K562 (cell line): ENCODE measurements around the gene NUBP2. TPM values are rescaled to one million over a fixed set of nuclear protein-coding genes. Genes with fewer than 3 reads are reported as not detected.

Experiments used
- ATAC-seq: fragments of 200-7000 bp; cut with Tn5 transposase; 3 replicates; pipeline ENCODE4 v1.9.1; 2020; ENCODE audit warnings: moderate library complexity
- BruUV-seq: library from RNA; stranded (reverse); fragments of 400-500 nt; replicated peaks from 2 replicates; lab custom pipeline; 2021; lab: Mats Ljungman, UMichigan
- CTCF ChIA-PET: fragments of 300-600 bp; formaldehyde crosslinking; extraction: SDS; loops from one replicate; lab custom pipeline; 2021; ENCODE audit warnings: low intra/inter-chr PET ratio; lab: Yijun Ruan, JAX
- POLR2A ChIA-PET: fragments of 300-600, 350-650 bp; sonication (Branson Sonifier 250); formaldehyde crosslinking; extraction: SDS; loops from one replicate; lab custom pipeline; 2021; ENCODE audit warnings: antibody characterized with exemption, inconsistent platforms; lab: Yijun Ruan, JAX
- DNase-seq, 4 experiments: peaks; one replicate each; pipeline versions ENCODE4 v3.0.0 to v3.0.0-alpha.2; 2011 to 2018; ENCODE audit warnings: low spot score in 3 of 4, mixed read lengths in 3 of 4; ENCODE audit errors: extremely low read depth in 1 of 4
- FAIRE-seq: peaks from 2 replicates; lab custom pipeline; 2011; peaks lifted over from hg19 to GRCh38; lab: Jason Lieb, UNC
- H2AFZ ChIP-seq: 2 replicates; pipeline ENCODE4 v1.6.0; 2011; ENCODE audit warnings: low read depth, low read length, control low read depth, inconsistent platforms
- H3K27ac ChIP-seq: fragments of 200-600 bp; 3 replicates; pipeline ENCODE4 v1.8.0; 2011; ENCODE audit warnings: low read depth, mild to moderate bottlenecking, control low read depth, inconsistent platforms, low read length, moderate library complexity, mixed read lengths; ENCODE audit errors: extremely low read depth
- H3K27me3 ChIP-seq, 2 experiments: fragments of 300-600 bp in 1 of 2; 2 replicates in 1 of 2; 3 replicates in 1 of 2; pipeline versions ENCODE4 v1.6.0 to v1.8.0; 2011; ENCODE audit warnings: inconsistent platforms in 2 of 2, low read length in 2 of 2, mild to moderate bottlenecking in 1 of 2, mixed read lengths in 1 of 2, moderate library complexity in 1 of 2; ENCODE audit not compliant: control insufficient read depth in 2 of 2, insufficient read depth in 2 of 2
- H3K36me3 ChIP-seq: fragments of 300-600 bp; 3 replicates; pipeline ENCODE4 v1.8.0; 2011; ENCODE audit warnings: mild to moderate bottlenecking, low read length, inconsistent platforms; ENCODE audit not compliant: control insufficient read depth, insufficient read depth
- H3K4me1 ChIP-seq, 2 experiments: fragments of 200-600 bp in 1 of 2; replicated peaks in 1 of 2; 2 replicates in 1 of 2; 3 replicates in 1 of 2; pipeline versions ENCODE4 v1.5.1 to v1.8.0; 2011; ENCODE audit warnings: inconsistent platforms in 2 of 2, low read length in 2 of 2, mild to moderate bottlenecking in 1 of 2, mixed read lengths in 1 of 2, moderate library complexity in 1 of 2; ENCODE audit not compliant: control insufficient read depth in 2 of 2, insufficient read depth in 2 of 2
- H3K4me2 ChIP-seq: 2 replicates; pipeline ENCODE4 v1.6.1; 2011; ENCODE audit warnings: low read length, control low read depth, inconsistent platforms, mixed read lengths; ENCODE audit not compliant: insufficient read depth
- H3K4me3 ChIP-seq: fragments of 200-600 bp; sonication (generic), shearing (Covaris generic); 2 replicates; pipeline ENCODE4 v1.5.1; 2016; ENCODE audit warnings: control low read depth, inconsistent platforms
- H3K79me2 ChIP-seq: fragments of 200-600 bp; 3 replicates; pipeline ENCODE4 v1.8.0; 2011; ENCODE audit warnings: low read length, inconsistent platforms; ENCODE audit not compliant: control insufficient read depth, insufficient read depth
- H3K9ac ChIP-seq, 2 experiments: 2 replicates each; pipeline versions ENCODE4 v1.6.0 to v1.6.1; 2011; ENCODE audit warnings: low read depth in 2 of 2, low read length in 2 of 2, control low read depth in 1 of 2, inconsistent platforms in 1 of 2, mild to moderate bottlenecking in 1 of 2, mixed read lengths in 1 of 2; ENCODE audit not compliant: insufficient read depth in 1 of 2
- H3K9me1 ChIP-seq: one replicate; pipeline ENCODE4 v1.6.0; 2011; ENCODE audit warnings: inconsistent platforms, mild to moderate bottlenecking, low read length, moderate library complexity; ENCODE audit not compliant: control insufficient read depth, insufficient read depth
- H3K9me3 ChIP-seq: replicated peaks from 2 replicates; pipeline ENCODE4 v1.5.1; 2011; ENCODE audit warnings: low read depth, low read length, inconsistent platforms; ENCODE audit not compliant: control insufficient read depth, insufficient read depth
- H4K20me1 ChIP-seq: replicated peaks from 2 replicates; pipeline ENCODE4 v1.6.1; 2011; ENCODE audit warnings: low read length, inconsistent platforms, mixed read lengths; ENCODE audit not compliant: control insufficient read depth, insufficient read depth
- DEAF1 ChIP-seq: fragments of 450-650 bp; formaldehyde crosslinking; IDR thresholded peaks from 2 replicates; pipeline ENCODE4 v1.4.0; 2020; ENCODE audit warnings: mild to moderate bottlenecking, moderate library complexity
- DPF2 ChIP-seq: fragments of 450-650 bp; IDR thresholded peaks from 2 replicates; pipeline ENCODE4 v1.6.1; 2016
- KLF1 ChIP-seq: fragments of 450-650 bp; IDR thresholded peaks from 2 replicates; pipeline ENCODE4 v1.6.1; 2016; ENCODE audit warnings: missing genetic modification characterization, missing compliant biosample characterization
- POLR3A ChIP-seq: IDR thresholded peaks from 2 replicates; pipeline ENCODE4 v1.6.1; 2011; ENCODE audit warnings: borderline replicate concordance, mild to moderate bottlenecking, moderate library complexity; ENCODE audit not compliant: insufficient read length, insufficient read depth; ENCODE audit errors: extremely low read depth
- ZNF41 ChIP-seq: fragments of 250-450 bp; sonication (Bioruptor Pico); conservative IDR thresholded peaks from 2 replicates; pipeline ENCODE4 v1.4.0; 2020; ENCODE audit warnings: mild to moderate bottlenecking
- WGBS: fragments of 100-300 bp; shearing (Covaris generic); methylation state at CpG from one replicate; pipeline ENCODE4 v1.1.6; 2016; ENCODE audit warnings: low coverage, mixed read lengths; ENCODE audit not compliant: insufficient coverage; ENCODE audit errors: missing lambda C conversion rate; 5-methylcytosine and 5-hydroxymethylcytosine counted together
- in situ Hi-C: fragments of 300-500 bp; cut with MboI; formaldehyde crosslinking; loops from 4 replicates; pipeline ENCODE4 v1.15.0; 2018; ENCODE audit warnings: inconsistent platforms, mixed read lengths
- intact Hi-C: fragments of 100-400 bp; cut with micrococcal nuclease; formaldehyde crosslinking; loops from 2 replicates; pipeline ENCODE4 v1.14.2; 2022
- polyA plus RNA-seq, 8 experiments: library from polyadenylated mRNA; depleted of rRNA in 4 of 8; stranded (reverse) in 5 of 8; unstranded in 3 of 8; fragments of >200 nt; fragmentation: Nextera tagmentation in 2 of 8; fragmentation: Illumina TruSeq in 1 of 8; extraction: Ambion mirVana in 2 of 8; extraction: Trizol in 1 of 8; gene quantifications; 2 replicates each; pipeline versions ENCODE4 v1.2.1 to v1.2.3, GENCODE V29; 2011 to 2014; ENCODE audit warnings: inconsistent platforms in 1 of 8, missing spikeins in 1 of 8
- total RNA-seq, 7 experiments: library from RNA; depleted of rRNA in 6 of 7; stranded (reverse); fragments of >200 nt in 6 of 7; fragmentation: Illumina TruSeq in 2 of 7; extraction: Trizol in 2 of 7; gene quantifications; 2 replicates each; pipeline versions ENCODE4 v1.2.1 to v1.2.3, GENCODE V29; 2011 to 2021; ENCODE audit warnings: low replicate concordance in 1 of 7

The NUBP2 gene
- total and polyA plus RNA-seq, 9 of the 15 experiments (the other 6 are each of a cell fraction or from before 2014, with no cell fraction given): 1.8 to 115 (median 24.0) TPM

- intact Hi-C loops (no loop called here), in situ Hi-C loops (no loop called here)
- Histone ChIP-seq H3K36me3 (peaks cover 58% of the 10 kb centered on the region; the same call in 2 of the 3 replicates), H3K79me2 (peaks cover 37% of the 10 kb centered on the region), H3K9me1 (peaks cover 2% of the 10 kb centered on the region), H3K9me3 (no peaks in the 10 kb centered on the region), H3K9ac (peak overlapping the region in 1 of 2 experiments; percentile 3; a peak in 1 of 4 replicates), H3K27ac (no peak overlapping the region), H2AFZ (no peak overlapping the region), H3K4me3 (no peak overlapping the region), H3K4me2 (no peak overlapping the region)
- 84% methylated on average over 12 of the region's 13 CpGs for WGBS
- ATAC-seq (no peak), DNase-seq (no peak), FAIRE-seq (no peak)
- CTCF ChIA-PET: no interaction called here
- no peak for TF ChIP-seq DEAF1 (CRISPR knock-in tag)
- TF ChIP-seq DPF2: no peak
- no peak for TF ChIP-seq POLR3A
- no peak for TF ChIP-seq ZNF41 (CRISPR knock-in tag)
- TF ChIP-seq KLF1 (tag): no peak
- TF ChIP-seq, all 486 proteins: peak for 0
- H3K4me1 ChIP-seq: peaks cover 15 to 93% of the 10 kb centered on the region in 2 experiments; a peak in 4 of 5 replicates
- peaks cover 7% of the 10 kb centered on the region; the same call in 1 of the 2 replicates for H4K20me1 ChIP-seq
- no peaks in the 10 kb centered on the region for H3K27me3 ChIP-seq
- BruUV-seq: no TSS peak
- POLR2A ChIA-PET: interaction anchor here (0.6 to 0.8 kb wide), 2 partner anchors 20 to 95 kb away, joined by 3 to 5 read pairs; no protein-coding TSS in a partner anchor
Observed at GRCh38 chr16:1776672-1776955, 6.1 kb upstream of the NUBP2 start.
